Large intestine (tissue), 3 donors: ENCODE measurements around the gene RRP1B. TPM values are rescaled to one million over a fixed set of nuclear protein-coding genes. Genes with fewer than 3 reads are reported as not detected.

Source experiments
- DNase-seq, 2 donors: peaks; one replicate each; pipeline versions ENCODE4 v3.0.0 to v3.0.0-alpha.2; 2013
- H3K27ac ChIP-seq: one replicate; pipeline ENCODE4 v1.5.1; 2013; ENCODE audit warnings: low read length
- H3K27me3 ChIP-seq: 2 replicates; pipeline ENCODE4 v1.6.1; 2013; ENCODE audit warnings: low read length; ENCODE audit not compliant: control insufficient read depth, insufficient read depth
- H3K36me3 ChIP-seq: 2 replicates; pipeline ENCODE4 v1.6.1; 2013; ENCODE audit warnings: low read length; ENCODE audit not compliant: control insufficient read depth, insufficient read depth
- H3K4me1 ChIP-seq: one replicate; pipeline ENCODE4 v1.6.1; 2013; ENCODE audit warnings: low read length; ENCODE audit not compliant: control insufficient read depth, insufficient read depth
- H3K4me3 ChIP-seq: one replicate; pipeline ENCODE4 v1.5.1; 2013; ENCODE audit warnings: low read length
- H3K9me3 ChIP-seq: one replicate; pipeline ENCODE4 v1.6.1; 2013; ENCODE audit warnings: mild to moderate bottlenecking, low read depth, low read length, moderate library complexity; ENCODE audit not compliant: control insufficient read depth
- WGBS: methylation state at CpG from one replicate; pipeline ENCODE4 v1.1.5; 2013; ENCODE audit warnings: low lambda C conversion rate; ENCODE audit not compliant: insufficient coverage; 5-methylcytosine and 5-hydroxymethylcytosine counted together
- polyA plus RNA-seq: library from polyadenylated mRNA; unstranded; fragments of 120-200 nt; gene quantifications from one replicate; pipeline ENCODE4 v1.2.1, GENCODE V29; 2013

RRP1B gene
- polyA plus RNA-seq, 1 donor = 21.1 TPM

DNA sequence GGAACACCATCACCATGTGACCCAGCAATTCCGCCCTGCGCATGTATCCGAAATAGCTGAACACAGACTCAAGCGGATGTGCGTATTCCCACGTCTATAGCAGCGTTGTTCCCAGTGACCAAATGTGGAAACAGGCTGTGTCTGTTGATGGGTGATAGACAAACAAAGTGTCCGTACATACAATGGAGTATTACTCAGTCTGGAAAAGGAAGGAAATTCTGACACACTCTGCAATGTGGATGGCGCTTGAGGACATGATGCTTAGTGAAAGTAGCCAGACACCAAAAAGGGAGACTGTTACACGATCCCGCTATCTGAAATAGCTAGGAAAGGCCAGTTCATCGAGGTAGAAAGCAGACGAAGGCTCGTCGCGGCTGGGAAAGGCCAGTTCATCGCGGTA is 85.4 kb downstream of the RRP1B start:
- H3K36me3 ChIP-seq = peaks cover 66% of the 10 kb centered on the region
- no peaks in the 10 kb centered on the region for H3K9me3 ChIP-seq
- H3K27me3 ChIP-seq = no peaks in the 10 kb centered on the region
- no peak overlapping the region for H3K27ac ChIP-seq
- no peak overlapping the region for H3K4me3 ChIP-seq
- 89% methylated on average over 7 of the region's 18 CpGs for WGBS
- peaks cover 6% of the 10 kb centered on the region for H3K4me1 ChIP-seq
- no peak for DNase-seq

Other genes starting within 250 kb of the RRP1B start
- gene SIK1, start 232.4 kb upstream of the RRP1B start, polyA plus RNA-seq = 6.3 TPM
- gene HSF2BP, start 72 bp upstream of the RRP1B start, polyA plus RNA-seq = 0.66 TPM
- gene PDXK, start 59.6 kb downstream of the RRP1B start, polyA plus RNA-seq = 86.5 TPM
- gene CSTB, start 116.7 kb downstream of the RRP1B start, polyA plus RNA-seq = 36.5 TPM
- 23.8 TPM for gene RRP1, start 130.0 kb downstream of the RRP1B start, polyA plus RNA-seq
- gene AGPAT3, start 205.7 kb downstream of the RRP1B start, polyA plus RNA-seq = 83.0 TPM